Measurements from ENCODE around the gene FAT4. TPM values are rescaled to one million over a fixed set of nuclear protein-coding genes. Genes with fewer than 3 reads are reported as not detected.

The FAT4 gene
- total and polyA plus RNA-seq, 2 of the 8 experiments (the other 6 are each of a cell fraction or from before 2014, with no cell fraction given) = 1.3 to 5.3 TPM

- H4K5ac ChIP-seq (ENCODE audit: insufficient read length, low read depth, low read length) = no peak overlapping the region
- no peak overlapping the region for H2BK15ac ChIP-seq (ENCODE audit: low read length)
- no peak overlapping the region for H3K27ac ChIP-seq (ENCODE audit: low read depth, low read length)
- H3K9me3 ChIP-seq (ENCODE audit: insufficient read depth in 2 of 2, low read depth in 1 of 2, low read length in 1 of 2) = no peaks in the 10 kb centered on the region
- POLR2A ChIA-PET (ENCODE audit: partially characterized antibody) = interaction anchor here (1.1 kb wide), 2 partner anchors 110 to 447 kb away, joined by 3 read pairs; no protein-coding TSS in a partner anchor
- no peak overlapping the region for H3K14ac ChIP-seq (ENCODE audit: insufficient read length)
- DNase-seq (ENCODE audit: low read depth in 1 of 2, low spot score in 2 of 2) (peak in 1 of 2 experiments; percentile 76), FAIRE-seq (no peak)
- H3K56ac ChIP-seq (replicated peaks; ENCODE audit: insufficient read length, low read depth, low read length) = peak overlapping the region; percentile 24
- H3K4me1 ChIP-seq (replicated peaks in 1 of 4; ENCODE audit: control insufficient read depth in 3 of 4, insufficient read depth in 4 of 4, low read length in 3 of 4) = peaks cover 5 to 17% (median 7%) of the 10 kb centered on the region in 4 experiments; a peak in 6 of 7 replicates
- H4K8ac ChIP-seq (ENCODE audit: extremely low read depth, insufficient read depth, low read length) = peak overlapping the region; percentile 91
- peak overlapping the region; percentile 98 to 100 for H3K4me2 ChIP-seq (ENCODE audit: insufficient read depth in 1 of 2, low read depth in 2 of 2, low read length in 2 of 2)
- peaks cover 3 to 8% of the 10 kb centered on the region in 2 experiments for H4K20me1 ChIP-seq (replicated peaks in 1 of 2; ENCODE audit: control insufficient read depth in 1 of 2, insufficient read depth in 2 of 2, low read length in 2 of 2)
- H3K18ac ChIP-seq (ENCODE audit: extremely low read depth, low read length) = peak overlapping the region; percentile 38; the same call in 1 of the 2 replicates
- H3K79me1 ChIP-seq (ENCODE audit: low read depth, low read length) = no peaks in the 10 kb centered on the region; the same call in 1 of the 2 replicates
- H3K23me2 ChIP-seq (ENCODE audit: low read depth, low read length) = peaks cover 24% of the 10 kb centered on the region
- no peaks in the 10 kb centered on the region for H3K36me3 ChIP-seq (ENCODE audit: control insufficient read depth in 2 of 4, insufficient read depth in 4 of 4, low read length in 3 of 4)
- peak overlapping the region in 3 of 4 experiments; percentile 14 to 67 (median 16); a peak in 3 of 7 replicates for H3K9ac ChIP-seq (replicated peaks in 1 of 4; ENCODE audit: extremely low read depth in 1 of 4, low read depth in 3 of 4, low read length in 3 of 4)
- H2BK120ac ChIP-seq (replicated peaks; ENCODE audit: low read depth, low read length) = no peak overlapping the region
- no peaks in the 10 kb centered on the region for H3K79me2 ChIP-seq (ENCODE audit: control insufficient read depth in 1 of 2, insufficient read depth in 2 of 2, low read length in 2 of 2)
- CTCF ChIA-PET (ENCODE audit: partially characterized antibody) = interaction anchor here (0.7 to 4.8 kb wide), 10 partner anchors 9 to 1053 kb away, joined by 3 to 29 read pairs (median 5); no protein-coding TSS in a partner anchor
- no peak overlapping the region for H3K4ac ChIP-seq (replicated peaks; ENCODE audit: insufficient read length, low read depth, low read length)
- H2BK12ac ChIP-seq (ENCODE audit: low read depth, low read length) = no peak overlapping the region; the same call in 1 of the 2 replicates
- H4K91ac ChIP-seq (replicated peaks; ENCODE audit: insufficient read length, low read length) = no peak overlapping the region
- H3K23ac ChIP-seq (ENCODE audit: insufficient read length) = no peak overlapping the region
- H3K27me3 ChIP-seq (replicated peaks in 1 of 4; ENCODE audit: control insufficient read depth in 3 of 4, extremely low read depth in 1 of 4, insufficient read depth in 3 of 4, low read length in 3 of 4) = peaks cover 8 to 35% (median 28%) of the 10 kb centered on the region in 4 experiments
- no peak overlapping the region for H2BK20ac ChIP-seq (ENCODE audit: low read length)
- no peak overlapping the region for H2AK5ac ChIP-seq (ENCODE audit: low read depth, low read length)
- H2AFZ ChIP-seq (ENCODE audit: low read length) = peak overlapping the region; percentile 78
- H2BK5ac ChIP-seq (ENCODE audit: low read depth, low read length) = no peak overlapping the region
- H3K4me3 ChIP-seq (ENCODE audit: extremely low read depth in 1 of 4, insufficient read depth in 2 of 4, low read depth in 3 of 4, low read length in 4 of 4) = peak overlapping the region; percentile 48 to 96 (median 78)
- WGBS, 2 experiments (ENCODE audit: extremely low coverage in 1 of 2, insufficient coverage in 1 of 2, insufficient read length in 1 of 2, insufficient replicate concordance in 2 of 2, low coverage in 1 of 2, low lambda C conversion rate in 2 of 2, missing lambda C conversion rate in 1 of 2) = 2% methylated on average over 42 of the region's 51 CpGs; no CpG with 5 or more reads in 1 of the 2 experiments
- TF ChIP-seq CTCF (IDR thresholded peaks at IDR 0.05; ENCODE audit: control extremely low read depth in 1 of 3, insufficient read depth in 1 of 3, low read depth in 1 of 3, low read length in 3 of 3) (peak; percentile 21 to 23 (median 22); a peak in 3 of 4 replicates), BACH1 (IDR thresholded peaks at IDR 0.05; ENCODE audit: low read length) (no peak), EZH2 (IDR thresholded peaks at IDR 0.05; ENCODE audit: low read depth, low read length, severe bottlenecking) (peak; percentile 71), SIN3A (conservative IDR thresholded peaks at IDR 0.05 in 1 of 2, IDR thresholded peaks at IDR 0.05 in 1 of 2; ENCODE audit: low read depth in 1 of 2, low read length in 2 of 2) (0 out of 4 replicates have a peak, but pooled peaks of 1 of the 2 experiments have one; percentile 27), RAD21 (IDR thresholded peaks at IDR 0.05 in 1 of 2, conservative IDR thresholded peaks at IDR 0.05 in 1 of 2; ENCODE audit: low read depth in 2 of 2, low read length in 2 of 2) (peak; percentile 19 to 39; a peak in 3 of 4 replicates), SAP30 (IDR thresholded peaks at IDR 0.05; ENCODE audit: insufficient read depth, insufficient replicate concordance, low read length) (peak; percentile 13)
Measured at GRCh38 chr4:125315576-125316400, 1.0 kb downstream of the FAT4 start.
